Stimulated activated CD8-positive, alpha-beta memory T cell treated with anti-CD3 and anti-CD28 coated beads, Interleukin-4, amount 100 ng/mL, for 24 hours (primary cell): ENCODE measurements around the gene IGSF9B.
"Not testable (repeated sequence)": the region's sequence is repeated elsewhere in the genome, so short reads cannot be mapped to it uniquely, and the experiment has no call there.

Experiments
- DNase-seq: peaks from one replicate; pipeline ENCODE4 v3.0.0-alpha.2; 2020; ENCODE audit warnings: low read depth

Gene IGSF9B

GRCh38 chr11:133956650-133957633 is at the start of gene IGSF9B:
Gene IGSF9B (minus strand): TSS chr11:133956968. CDS start chr11:133956754, 214 bp downstream.
- peak; percentile 83 for DNase-seq

GRCh38 chr11:134004496-134005172 is 47.9 kb upstream of the IGSF9B start:
- no peak for DNase-seq

GRCh38 chr11:134003792-134004495 is 47.2 kb upstream of the IGSF9B start:
- no peak for DNase-seq

- DNase-seq, result not testable (repeated sequence)
Observed at GRCh38 chr11:134002819-134003218, 46.1 kb upstream of the IGSF9B start.

GRCh38 chr11:134002338-134002737 is 45.6 kb upstream of the IGSF9B start:
- not testable (repeated sequence) for DNase-seq

- no peak for DNase-seq
Observed at GRCh38 chr11:134001596-134001995, 44.8 kb upstream of the IGSF9B start.

- DNase-seq, result no peak
Observed at GRCh38 chr11:134001088-134001487, 44.3 kb upstream of the IGSF9B start.

- no peak for DNase-seq
Observed at GRCh38 chr11:133999355-133999754, 42.6 kb upstream of the IGSF9B start.

GRCh38 chr11:133997554-133997953 is 40.8 kb upstream of the IGSF9B start:
- DNase-seq, result no peak

GRCh38 chr11:133996671-133997070 is 39.9 kb upstream of the IGSF9B start:
- DNase-seq, result no peak

GRCh38 chr11:133995066-133995465 is 38.3 kb upstream of the IGSF9B start:
- DNase-seq, result no peak

- no peak for DNase-seq
Observed at GRCh38 chr11:133993921-133994320, 37.2 kb upstream of the IGSF9B start.

GRCh38 chr11:133993107-133993506 is 36.3 kb upstream of the IGSF9B start:
- no peak for DNase-seq

- no peak for DNase-seq
Observed at GRCh38 chr11:133992121-133992520, 35.4 kb upstream of the IGSF9B start.

- no peak for DNase-seq
Observed at GRCh38 chr11:133991101-133991500, 34.3 kb upstream of the IGSF9B start.

GRCh38 chr11:133990501-133990900 is 33.7 kb upstream of the IGSF9B start:
- no peak for DNase-seq

- no peak for DNase-seq
Observed at GRCh38 chr11:133988686-133989410, 32.1 kb upstream of the IGSF9B start.

- no peak for DNase-seq
Observed at GRCh38 chr11:133987171-133987570, 30.4 kb upstream of the IGSF9B start.

GRCh38 chr11:133985981-133986944 is 29.5 kb upstream of the IGSF9B start:
- no peak for DNase-seq

- no peak for DNase-seq
Observed at GRCh38 chr11:133984828-133985227, 28.1 kb upstream of the IGSF9B start.
